PFSK-1 (cell line): Measurements from ENCODE around the gene ZNF831.

Experiments used
- FOXP2 ChIP-seq: optimal IDR thresholded peaks from 2 replicates; pipeline ENCODE3; 2011; ENCODE audit warnings: borderline replicate concordance, control low read depth, inconsistent platforms; ENCODE audit not compliant: insufficient read depth; ENCODE audit errors: extremely low read length, extremely low read depth
- POLR2AphosphoS5 ChIP-seq: IDR thresholded peaks from 2 replicates; pipeline ENCODE4 v1.6.1; 2012; ENCODE audit warnings: low read depth, mild to moderate bottlenecking, control low read depth, low read length, moderate library complexity
- SIN3A ChIP-seq: IDR thresholded peaks from 2 replicates; pipeline ENCODE4 v1.6.1; 2012; ENCODE audit warnings: mild to moderate bottlenecking, low read length, moderate library complexity, borderline replicate concordance; ENCODE audit not compliant: insufficient read depth
- TAF1 ChIP-seq: IDR thresholded peaks from 2 replicates; pipeline ENCODE4 v1.6.1; 2012; ENCODE audit warnings: low read length, control low read depth, borderline replicate concordance; ENCODE audit not compliant: insufficient read depth
- TF ChIP-seq, protein P1 (sequence below), 2 experiments: IDR thresholded peaks; 2 replicates each; pipeline versions ENCODE4 v1.6.1 to v1.8.0; 2011 to 2012; ENCODE audit warnings: low read depth in 2 of 2, low read length in 2 of 2, control low read depth in 1 of 2, inconsistent platforms in 1 of 2, mild to moderate bottlenecking in 1 of 2, moderate library complexity in 1 of 2; ENCODE audit not compliant: insufficient read depth in 1 of 2

Gene ZNF831

GRCh38 chr20:59217794-59218280 lies 54.2 kb downstream of the ZNF831 start:
- no peak for TF ChIP-seq SIN3A
- TF ChIP-seq, protein P1, sequence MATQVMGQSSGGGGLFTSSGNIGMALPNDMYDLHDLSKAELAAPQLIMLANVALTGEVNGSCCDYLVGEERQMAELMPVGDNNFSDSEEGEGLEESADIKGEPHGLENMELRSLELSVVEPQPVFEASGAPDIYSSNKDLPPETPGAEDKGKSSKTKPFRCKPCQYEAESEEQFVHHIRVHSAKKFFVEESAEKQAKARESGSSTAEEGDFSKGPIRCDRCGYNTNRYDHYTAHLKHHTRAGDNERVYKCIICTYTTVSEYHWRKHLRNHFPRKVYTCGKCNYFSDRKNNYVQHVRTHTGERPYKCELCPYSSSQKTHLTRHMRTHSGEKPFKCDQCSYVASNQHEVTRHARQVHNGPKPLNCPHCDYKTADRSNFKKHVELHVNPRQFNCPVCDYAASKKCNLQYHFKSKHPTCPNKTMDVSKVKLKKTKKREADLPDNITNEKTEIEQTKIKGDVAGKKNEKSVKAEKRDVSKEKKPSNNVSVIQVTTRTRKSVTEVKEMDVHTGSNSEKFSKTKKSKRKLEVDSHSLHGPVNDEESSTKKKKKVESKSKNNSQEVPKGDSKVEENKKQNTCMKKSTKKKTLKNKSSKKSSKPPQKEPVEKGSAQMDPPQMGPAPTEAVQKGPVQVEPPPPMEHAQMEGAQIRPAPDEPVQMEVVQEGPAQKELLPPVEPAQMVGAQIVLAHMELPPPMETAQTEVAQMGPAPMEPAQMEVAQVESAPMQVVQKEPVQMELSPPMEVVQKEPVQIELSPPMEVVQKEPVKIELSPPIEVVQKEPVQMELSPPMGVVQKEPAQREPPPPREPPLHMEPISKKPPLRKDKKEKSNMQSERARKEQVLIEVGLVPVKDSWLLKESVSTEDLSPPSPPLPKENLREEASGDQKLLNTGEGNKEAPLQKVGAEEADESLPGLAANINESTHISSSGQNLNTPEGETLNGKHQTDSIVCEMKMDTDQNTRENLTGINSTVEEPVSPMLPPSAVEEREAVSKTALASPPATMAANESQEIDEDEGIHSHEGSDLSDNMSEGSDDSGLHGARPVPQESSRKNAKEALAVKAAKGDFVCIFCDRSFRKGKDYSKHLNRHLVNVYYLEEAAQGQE (IDR thresholded peaks at IDR 0.05; ENCODE audit: insufficient read depth in 1 of 2, low read depth in 2 of 2, low read length in 2 of 2) = no peak
- no peak for TF ChIP-seq TAF1
- TF ChIP-seq FOXP2 = no peak
- TF ChIP-seq POLR2AphosphoS5 = no peak

GRCh38 chr20:59219211-59219610 lies 55.6 kb downstream of the ZNF831 start:
- no peak for TF ChIP-seq FOXP2
- no peak for TF ChIP-seq POLR2AphosphoS5
- TF ChIP-seq, protein P1 (IDR thresholded peaks at IDR 0.05; ENCODE audit: insufficient read depth in 1 of 2, low read depth in 2 of 2, low read length in 2 of 2) = no peak
- TF ChIP-seq TAF1 = no peak
- TF ChIP-seq SIN3A = no peak

GRCh38 chr20:59220161-59220560 lies 56.5 kb downstream of the ZNF831 start:
- TF ChIP-seq POLR2AphosphoS5 (no peak), FOXP2 (no peak), SIN3A (no peak), TAF1 (no peak)
- TF ChIP-seq, protein P1 (IDR thresholded peaks at IDR 0.05; ENCODE audit: insufficient read depth in 1 of 2, low read depth in 2 of 2, low read length in 2 of 2) = no peak

DNA sequence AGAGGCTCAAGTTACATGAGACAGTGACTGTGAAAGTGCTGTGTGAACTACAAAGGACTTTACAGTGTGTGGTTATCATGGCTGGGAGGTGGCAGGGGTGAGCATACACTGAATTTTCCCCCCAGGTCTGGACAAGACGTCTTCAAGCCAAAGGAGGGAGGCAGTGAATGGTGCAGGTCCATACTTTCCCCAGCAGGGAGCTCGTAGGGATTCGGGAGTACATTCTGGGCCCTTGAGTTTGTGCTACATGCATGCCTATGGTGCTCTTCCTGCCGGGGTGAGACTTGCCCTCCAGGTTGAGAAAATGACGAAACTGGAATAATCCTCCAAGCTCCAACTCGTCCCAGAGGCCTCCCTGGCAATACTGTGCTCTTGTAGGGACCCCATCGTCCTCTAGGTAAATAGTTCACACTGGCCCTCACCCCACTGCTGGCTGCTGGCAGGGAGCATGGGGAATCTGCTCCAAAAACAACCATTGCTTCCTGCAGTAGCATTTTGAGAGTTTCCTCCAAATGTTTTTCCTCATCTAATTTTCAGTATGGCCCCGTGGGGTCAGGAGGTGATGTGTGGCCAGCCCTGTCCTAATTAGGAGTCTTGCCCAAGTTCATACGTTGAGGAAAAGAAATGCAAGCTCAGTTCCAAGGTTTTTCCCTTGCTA lies 57.6 kb downstream of the ZNF831 start:
- TF ChIP-seq TAF1 = no peak
- TF ChIP-seq POLR2AphosphoS5 = no peak
- TF ChIP-seq, protein P1 (IDR thresholded peaks at IDR 0.05; ENCODE audit: insufficient read depth in 1 of 2, low read depth in 2 of 2, low read length in 2 of 2) = no peak
- no peak for TF ChIP-seq SIN3A
- no peak for TF ChIP-seq FOXP2
